HUES6 (cell line): ENCODE results near the gene SNRPE.

Experiments used
- H3K27ac ChIP-seq: 2 replicates; pipeline ENCODE4 v1.7.0; 2013; ENCODE audit warnings: low read depth, mild to moderate bottlenecking, low read length, inconsistent platforms
- H3K27me3 ChIP-seq: 2 replicates; pipeline ENCODE4 v1.6.1; 2013; ENCODE audit warnings: low read length; ENCODE audit not compliant: control insufficient read depth, insufficient read depth
- H3K36me3 ChIP-seq: 2 replicates; pipeline ENCODE4 v1.6.1; 2013; ENCODE audit warnings: low read length; ENCODE audit not compliant: control insufficient read depth, insufficient read depth
- H3K4me1 ChIP-seq: 2 replicates; pipeline ENCODE4 v1.6.1; 2013; ENCODE audit warnings: low read length; ENCODE audit not compliant: control insufficient read depth, insufficient read depth
- H3K4me3 ChIP-seq: 2 replicates; pipeline ENCODE4 v1.5.1; 2013; ENCODE audit warnings: low read depth, low read length
- H3K9ac ChIP-seq: one replicate; pipeline ENCODE4 v1.6.1; 2013; ENCODE audit warnings: mild to moderate bottlenecking, low read length
- H3K9me3 ChIP-seq: 2 replicates; pipeline ENCODE4 v1.6.1; 2013; ENCODE audit warnings: low read depth, low read length; ENCODE audit not compliant: control insufficient read depth, insufficient read depth

SNRPE gene

GRCh38 chr1:203880606-203881005 is 19.2 kb downstream of the SNRPE start:
- Histone ChIP-seq H3K4me1 (no peaks in the 10 kb centered on the region), H3K9ac (no peak overlapping the region), H3K27me3 (no peaks in the 10 kb centered on the region), H3K36me3 (peaks cover 4% of the 10 kb centered on the region; the same call in 1 of the 2 replicates), H3K9me3 (no peaks in the 10 kb centered on the region), H3K27ac (no peak overlapping the region), H3K4me3 (no peak overlapping the region)

DNA sequence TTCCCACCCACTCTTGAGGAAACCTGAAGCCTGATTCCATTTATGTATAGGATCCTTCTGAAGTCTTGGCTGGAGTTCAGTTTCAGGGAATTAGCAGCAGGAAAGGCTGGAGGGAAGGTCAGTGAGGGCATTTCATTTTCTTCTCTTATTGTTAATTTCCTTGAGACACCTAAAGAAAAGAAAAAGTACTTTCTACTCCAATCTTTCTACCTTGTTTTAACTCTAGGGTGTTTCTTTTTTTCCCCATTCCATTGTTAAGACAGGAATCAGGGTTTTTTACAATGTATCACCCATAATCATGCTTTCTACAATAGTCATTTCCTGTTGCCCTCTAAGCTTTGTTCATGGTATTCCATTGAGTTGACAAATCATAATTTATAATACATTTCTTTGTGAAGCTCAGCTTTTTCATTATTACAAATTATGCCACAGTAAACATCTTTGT is 27.4 kb downstream of the SNRPE start:
- Histone ChIP-seq H3K4me1 (no peaks in the 10 kb centered on the region), H3K27me3 (no peaks in the 10 kb centered on the region), H3K9ac (no peak overlapping the region), H3K4me3 (no peak overlapping the region), H3K27ac (no peak overlapping the region), H3K9me3 (0 out of 2 replicates have a peak, but pooled peaks cover 7% of the 10 kb centered on the region), H3K36me3 (no peaks in the 10 kb centered on the region)

GRCh38 chr1:203891950-203892349 is 30.6 kb downstream of the SNRPE start:
- Histone ChIP-seq H3K9ac (no peak overlapping the region), H3K9me3 (peaks cover 12% of the 10 kb centered on the region; the same call in 1 of the 2 replicates), H3K27ac (no peak overlapping the region), H3K4me3 (no peak overlapping the region), H3K36me3 (no peaks in the 10 kb centered on the region), H3K27me3 (no peaks in the 10 kb centered on the region), H3K4me1 (no peaks in the 10 kb centered on the region)

GRCh38 chr1:203898458-203899352 is 37.3 kb downstream of the SNRPE start:
- Histone ChIP-seq H3K4me3 (no peak overlapping the region), H3K27me3 (no peaks in the 10 kb centered on the region), H3K27ac (no peak overlapping the region), H3K9me3 (peaks cover 12% of the 10 kb centered on the region), H3K4me1 (no peaks in the 10 kb centered on the region), H3K36me3 (no peaks in the 10 kb centered on the region), H3K9ac (no peak overlapping the region)

DNA sequence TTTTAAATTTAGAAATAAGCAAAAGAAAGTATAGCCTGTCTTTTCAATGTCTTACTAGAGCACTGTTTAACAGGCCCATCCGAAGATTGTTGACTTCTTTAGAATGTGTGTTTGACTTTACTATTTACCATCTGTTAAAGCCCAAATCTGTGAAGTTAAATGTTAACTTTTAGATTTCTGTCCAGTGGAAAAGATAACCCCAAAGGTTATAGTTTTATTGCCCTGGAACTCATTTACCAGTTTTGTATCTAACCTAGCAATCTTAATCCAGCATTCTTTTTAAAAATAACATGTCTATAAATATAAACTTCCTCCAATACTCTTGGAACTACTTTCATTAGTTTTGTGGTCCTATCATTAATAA is 37.9 kb downstream of the SNRPE start:
- H3K9ac ChIP-seq, result no peak overlapping the region
- H3K4me1 ChIP-seq, result no peaks in the 10 kb centered on the region
- no peak overlapping the region for H3K4me3 ChIP-seq
- no peak overlapping the region for H3K27ac ChIP-seq
- H3K36me3 ChIP-seq, result no peaks in the 10 kb centered on the region
- no peaks in the 10 kb centered on the region for H3K27me3 ChIP-seq
- peaks cover 9% of the 10 kb centered on the region for H3K9me3 ChIP-seq

DNA sequence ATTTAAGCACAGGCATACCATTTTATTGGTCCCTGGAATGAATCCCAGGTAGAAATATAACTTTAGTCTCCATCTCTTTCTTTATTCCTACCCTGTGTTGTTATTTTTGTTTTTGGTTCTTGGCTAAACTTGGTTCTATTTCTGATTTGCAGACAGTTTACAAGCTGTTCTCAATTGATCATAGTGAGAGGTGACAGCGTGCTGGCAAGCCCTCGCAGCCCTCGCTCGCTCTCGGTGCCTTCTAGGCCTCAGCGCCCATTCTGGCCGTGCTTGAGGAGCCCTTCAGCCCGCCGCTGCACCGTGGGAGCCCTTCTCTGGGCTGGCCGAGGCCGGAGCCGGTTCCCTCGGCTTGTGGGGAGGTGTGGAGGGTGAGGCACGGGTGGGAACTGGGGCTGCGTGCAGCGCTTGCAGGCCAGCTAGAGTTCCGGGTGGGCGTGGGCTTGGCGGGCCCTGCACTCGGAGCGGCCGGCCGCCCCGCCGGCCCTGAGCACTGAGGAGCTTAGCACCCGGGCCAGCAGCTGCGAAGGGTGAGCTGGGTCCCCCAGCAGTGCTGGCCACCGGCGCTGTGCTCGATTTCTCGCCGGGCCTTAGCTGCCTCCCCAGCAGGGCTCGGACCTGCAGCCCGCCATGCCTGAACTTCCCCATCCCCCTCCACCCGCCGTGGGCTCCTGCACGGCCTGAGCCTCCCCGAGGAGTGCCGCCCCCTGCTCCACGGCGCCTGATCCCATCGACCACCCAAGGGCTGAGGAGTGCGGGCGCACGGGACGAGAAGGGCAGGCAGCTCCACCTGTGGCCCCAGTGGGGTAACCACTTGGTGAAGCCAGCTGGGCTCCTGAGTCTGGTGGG is 38.7 kb downstream of the SNRPE start:
- Histone ChIP-seq H3K36me3 (no peaks in the 10 kb centered on the region), H3K27ac (no peak overlapping the region), H3K9me3 (peaks cover 9% of the 10 kb centered on the region), H3K9ac (no peak overlapping the region), H3K4me3 (no peak overlapping the region), H3K4me1 (no peaks in the 10 kb centered on the region), H3K27me3 (no peaks in the 10 kb centered on the region)

DNA sequence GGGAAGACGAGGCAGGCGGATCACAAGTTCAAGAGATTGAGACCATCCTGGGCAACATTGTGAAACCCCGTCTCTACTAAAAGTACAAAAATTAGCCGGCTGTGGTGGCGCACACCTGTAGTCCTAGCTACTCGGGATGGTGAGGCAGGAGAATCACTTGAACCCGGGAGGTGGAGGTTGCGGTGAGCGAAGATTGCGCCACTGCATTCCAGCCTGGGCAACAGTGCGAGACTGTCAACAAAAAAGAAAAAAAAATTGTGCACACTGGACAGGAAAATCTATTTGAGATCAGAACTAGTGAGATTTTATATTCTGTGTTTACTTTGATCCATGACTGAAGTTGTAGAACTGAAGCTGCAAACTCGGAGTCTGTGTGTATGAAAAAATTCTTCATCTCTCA is 40.2 kb downstream of the SNRPE start:
- Histone ChIP-seq H3K4me3 (no peak overlapping the region), H3K9ac (no peak overlapping the region), H3K27ac (no peak overlapping the region), H3K36me3 (no peaks in the 10 kb centered on the region), H3K9me3 (peaks cover 5% of the 10 kb centered on the region), H3K4me1 (no peaks in the 10 kb centered on the region), H3K27me3 (no peaks in the 10 kb centered on the region)

GRCh38 chr1:203905275-203905674 is 43.9 kb downstream of the SNRPE start:
- Histone ChIP-seq H3K27ac (no peak overlapping the region), H3K36me3 (no peaks in the 10 kb centered on the region), H3K27me3 (no peaks in the 10 kb centered on the region), H3K4me1 (no peaks in the 10 kb centered on the region), H3K9ac (no peak overlapping the region), H3K9me3 (peaks cover 5% of the 10 kb centered on the region), H3K4me3 (no peak overlapping the region)

DNA sequence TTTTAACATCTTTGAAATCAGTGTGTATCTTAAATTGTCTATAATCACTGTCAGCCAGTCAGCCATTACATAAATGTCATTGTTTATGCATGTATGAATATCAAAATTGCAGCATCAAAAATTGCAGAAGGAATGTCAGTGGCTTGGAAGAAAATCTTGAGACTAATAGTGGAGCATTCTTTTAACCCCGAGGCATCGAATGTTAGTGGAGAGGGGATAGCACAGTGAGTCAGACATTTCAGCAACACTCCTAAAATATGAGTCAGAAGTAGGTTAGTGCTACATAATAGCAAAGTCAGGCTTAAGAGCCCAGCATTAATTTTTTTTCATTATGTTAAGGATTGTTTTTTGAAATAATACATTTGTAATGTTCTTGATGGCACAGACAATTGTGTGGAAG is 45.5 kb downstream of the SNRPE start:
- H3K4me1 ChIP-seq, result no peaks in the 10 kb centered on the region
- no peak overlapping the region for H3K27ac ChIP-seq
- no peaks in the 10 kb centered on the region for H3K9me3 ChIP-seq
- H3K36me3 ChIP-seq, result no peaks in the 10 kb centered on the region
- no peak overlapping the region for H3K9ac ChIP-seq
- no peak overlapping the region for H3K4me3 ChIP-seq
- H3K27me3 ChIP-seq, result no peaks in the 10 kb centered on the region

- Histone ChIP-seq H3K4me1 (no peaks in the 10 kb centered on the region), H3K9me3 (no peaks in the 10 kb centered on the region), H3K27me3 (no peaks in the 10 kb centered on the region), H3K36me3 (no peaks in the 10 kb centered on the region), H3K27ac (no peak overlapping the region), H3K4me3 (no peak overlapping the region), H3K9ac (no peak overlapping the region)
Observed at GRCh38 chr1:203907901-203908300, 46.5 kb downstream of the SNRPE start.

DNA sequence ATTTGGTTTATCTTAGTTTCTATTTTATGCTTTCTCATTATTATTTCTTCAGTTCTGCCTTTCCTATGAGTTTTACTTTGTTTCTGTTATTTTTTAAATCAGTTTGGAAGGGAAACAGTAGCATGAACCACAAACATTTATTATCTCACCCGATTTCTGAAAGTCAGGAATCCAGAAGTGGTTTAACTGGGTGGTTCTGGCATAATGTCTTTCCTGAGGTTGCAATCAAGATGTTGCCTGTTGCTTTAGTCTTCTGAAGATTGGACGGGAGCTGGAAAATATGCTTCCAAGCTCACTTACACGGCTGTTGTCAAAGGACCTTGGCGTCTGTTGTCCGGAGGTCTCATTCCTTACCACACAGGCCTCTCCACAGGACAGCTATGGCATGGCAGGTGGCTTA is 50.4 kb downstream of the SNRPE start:
- Histone ChIP-seq H3K9me3 (no peaks in the 10 kb centered on the region), H3K27ac (no peak overlapping the region), H3K36me3 (no peaks in the 10 kb centered on the region), H3K27me3 (no peaks in the 10 kb centered on the region), H3K4me1 (no peaks in the 10 kb centered on the region), H3K9ac (no peak overlapping the region), H3K4me3 (no peak overlapping the region)
